Activated naive CD4-positive, alpha-beta T cell treated with anti-CD3 and anti-CD28 coated beads, Interleukin-2, amount 50 U/mL, for 24 hours (primary cell): ENCODE data around the gene SLC19A1.

Experiments used
- H3K27ac Mint-ChIP-seq: one replicate; pipeline ENCODE4 v1.8.0; 2021; ENCODE audit warnings: mild to moderate bottlenecking, mixed read lengths
- H3K27me3 Mint-ChIP-seq: one replicate; pipeline ENCODE4 v1.8.0; 2021; ENCODE audit warnings: mixed read lengths
- H3K36me3 Mint-ChIP-seq: one replicate; pipeline ENCODE4 v1.8.0; 2021; ENCODE audit warnings: mixed read lengths
- H3K4me1 Mint-ChIP-seq: one replicate; pipeline ENCODE4 v1.8.0; 2021; ENCODE audit warnings: mixed read lengths
- H3K4me3 Mint-ChIP-seq: one replicate; pipeline ENCODE4 v1.8.0; 2021; ENCODE audit warnings: mild to moderate bottlenecking, mixed read lengths
- H3K9me3 Mint-ChIP-seq: one replicate; pipeline ENCODE4 v1.8.0; 2021; ENCODE audit warnings: mixed read lengths

Gene SLC19A1

DNA sequence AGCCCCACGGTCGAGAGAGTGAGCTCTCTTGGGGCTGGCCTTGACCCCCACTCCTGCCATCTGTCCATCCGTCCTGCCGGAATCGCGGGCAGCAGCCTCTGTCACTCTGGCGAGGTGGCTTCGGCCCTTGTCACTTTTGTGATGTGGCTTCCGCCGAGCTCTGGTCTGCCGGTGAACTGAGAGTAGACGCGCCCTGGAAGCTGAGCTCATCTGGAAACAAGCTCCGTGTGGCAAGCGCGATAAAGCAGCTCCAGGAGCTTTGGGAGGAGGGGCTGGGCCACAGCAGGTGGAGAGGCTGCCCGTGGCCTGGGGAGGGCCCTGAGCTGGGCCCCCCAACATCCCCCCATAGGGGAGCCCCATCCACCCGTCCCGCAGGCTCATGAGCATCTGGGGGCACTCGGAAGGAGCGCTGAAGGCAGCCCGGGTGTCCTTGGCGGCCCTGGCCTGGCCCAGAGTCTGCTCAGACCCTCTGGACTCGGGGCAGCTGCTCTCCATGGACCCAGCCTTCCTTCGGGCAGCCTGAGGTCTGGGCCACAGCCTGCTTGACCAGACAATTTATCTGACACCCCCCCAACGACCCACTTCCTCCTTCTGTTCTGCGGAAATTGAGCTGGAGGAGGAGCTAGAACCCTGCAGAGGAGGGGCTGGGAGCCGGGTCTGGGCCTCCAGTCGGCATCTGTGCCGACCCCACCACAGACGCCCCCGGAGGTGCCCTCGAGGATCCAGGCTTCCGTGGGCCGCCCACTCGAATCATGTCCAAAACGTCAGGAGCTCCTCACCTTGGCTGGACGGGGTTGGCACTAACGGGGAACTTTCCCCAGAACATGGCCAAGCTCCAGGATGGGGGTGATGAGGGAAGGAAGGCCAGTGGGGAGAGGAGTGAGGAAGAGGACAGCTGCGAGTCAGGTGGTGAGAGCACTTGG is 59.1 kb downstream of the SLC19A1 start:
- Mint-ChIP-seq H3K27ac (peak overlapping the region; percentile 91), H3K36me3 (no peaks in the 10 kb centered on the region), H3K27me3 (no peaks in the 10 kb centered on the region), H3K4me3 (peak overlapping the region; percentile 85), H3K9me3 (no peaks in the 10 kb centered on the region), H3K4me1 (peaks cover 41% of the 10 kb centered on the region)

DNA sequence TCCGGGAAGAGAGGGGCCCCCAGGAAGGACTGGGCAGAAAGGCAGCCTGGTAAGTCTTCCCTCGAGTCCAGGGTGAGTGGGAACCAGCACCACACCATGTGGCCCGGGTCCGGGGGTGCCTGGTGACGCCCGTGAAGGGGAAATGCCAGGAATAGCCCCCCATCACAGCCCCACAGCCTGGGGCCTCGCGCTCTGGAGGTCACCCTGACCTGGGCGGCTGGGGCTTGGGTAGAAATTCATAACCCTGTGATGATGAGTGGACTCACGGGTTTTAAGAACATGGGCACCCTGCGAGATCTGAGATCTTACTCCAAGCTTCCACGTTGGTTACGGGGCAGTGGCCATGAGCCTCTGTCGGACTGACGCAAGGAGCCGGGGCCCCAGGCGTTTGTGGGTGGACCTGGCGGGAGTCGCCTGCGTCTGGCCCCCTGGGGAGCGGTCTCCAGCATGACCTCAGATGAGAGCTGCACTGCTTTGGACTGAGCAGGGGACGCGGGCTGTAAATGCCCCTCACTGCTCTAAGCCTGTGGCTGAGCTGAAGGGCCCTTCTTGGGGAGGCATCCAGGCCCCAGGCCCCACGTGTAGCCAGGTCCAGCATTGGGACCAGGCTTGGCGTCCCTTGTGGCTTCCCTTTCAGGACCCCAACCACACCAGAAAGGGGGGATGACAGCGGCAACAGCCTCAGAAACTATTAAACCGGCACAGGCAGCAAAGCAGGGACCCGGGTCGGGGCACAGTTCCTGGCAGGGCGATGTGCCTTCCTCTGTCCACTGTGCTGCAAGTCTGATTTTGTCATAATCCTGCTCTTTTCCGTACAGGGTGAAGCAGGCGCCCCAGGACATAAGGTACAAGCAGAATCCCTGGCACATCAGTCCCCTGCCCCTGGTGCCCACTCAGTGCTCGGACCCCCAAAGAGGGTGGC is 60.0 kb downstream of the SLC19A1 start:
- H3K4me3 Mint-ChIP-seq: peak overlapping the region; percentile 85
- peak overlapping the region; percentile 91 for H3K27ac Mint-ChIP-seq
- H3K36me3 Mint-ChIP-seq: no peaks in the 10 kb centered on the region
- peaks cover 45% of the 10 kb centered on the region for H3K4me1 Mint-ChIP-seq
- no peaks in the 10 kb centered on the region for H3K9me3 Mint-ChIP-seq
- no peaks in the 10 kb centered on the region for H3K27me3 Mint-ChIP-seq

DNA sequence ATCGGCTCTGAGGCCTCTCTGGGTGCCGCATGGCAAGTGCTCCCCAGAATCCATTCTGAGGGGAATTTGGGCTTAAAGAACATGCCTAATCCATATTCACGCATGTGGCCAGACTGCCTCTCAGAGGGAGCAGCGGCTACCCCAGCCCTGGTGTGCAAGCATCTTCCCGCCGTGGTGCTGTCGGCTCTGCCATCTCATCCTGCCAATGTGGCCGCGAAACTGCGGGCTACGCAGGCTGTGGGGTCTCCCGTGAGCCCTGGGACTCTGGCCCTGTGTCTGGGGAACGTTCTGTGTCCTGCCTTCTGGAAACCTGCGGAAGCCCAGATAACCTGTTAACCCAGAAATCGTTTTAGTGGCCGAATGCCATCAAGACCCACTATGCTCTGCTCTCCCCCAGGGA is 60.7 kb downstream of the SLC19A1 start:
- Mint-ChIP-seq H3K4me3 (no peak overlapping the region), H3K9me3 (no peaks in the 10 kb centered on the region), H3K4me1 (peaks cover 48% of the 10 kb centered on the region), H3K27me3 (no peaks in the 10 kb centered on the region), H3K27ac (no peak overlapping the region), H3K36me3 (no peaks in the 10 kb centered on the region)

DNA sequence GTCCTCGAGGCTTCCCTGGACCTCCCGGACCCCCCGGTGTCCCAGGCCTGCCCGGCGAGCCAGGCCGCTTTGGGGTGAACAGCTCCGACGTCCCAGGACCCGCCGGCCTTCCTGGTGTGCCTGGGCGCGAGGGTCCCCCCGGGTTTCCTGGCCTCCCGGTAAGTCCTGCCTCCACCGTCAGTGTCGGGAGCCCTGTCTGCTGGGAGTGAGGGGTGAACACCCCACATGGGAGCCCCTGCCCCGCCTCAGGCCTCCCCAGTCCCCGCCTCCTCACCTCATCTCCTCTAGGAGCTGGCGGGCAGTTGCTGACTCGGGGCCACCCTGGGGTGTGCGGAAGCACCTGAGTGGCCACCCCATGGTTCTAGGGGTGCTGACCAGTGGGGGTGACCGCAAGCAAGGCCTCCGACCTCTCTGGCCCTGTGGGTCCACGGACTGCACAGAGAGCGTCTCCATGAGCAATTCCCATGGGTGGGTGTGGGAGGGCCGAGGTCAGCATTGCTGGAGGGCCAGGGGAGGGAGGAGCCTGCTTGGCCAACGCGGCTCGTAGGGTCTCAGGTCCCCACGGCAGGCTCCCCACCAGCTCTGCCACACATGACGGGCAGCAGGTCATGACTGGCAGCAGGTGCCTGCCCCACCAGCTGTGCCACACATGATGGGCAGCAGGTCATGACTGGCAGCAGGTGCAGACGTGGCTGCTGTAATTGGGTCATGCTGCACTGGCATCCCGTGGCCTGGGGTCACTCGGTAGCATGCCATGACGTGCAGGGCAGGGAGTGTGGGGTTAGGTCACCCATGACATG is 61.3 kb downstream of the SLC19A1 start:
- Mint-ChIP-seq H3K4me1 (peaks cover 49% of the 10 kb centered on the region), H3K27me3 (no peaks in the 10 kb centered on the region), H3K36me3 (no peaks in the 10 kb centered on the region), H3K4me3 (no peak overlapping the region), H3K9me3 (no peaks in the 10 kb centered on the region), H3K27ac (no peak overlapping the region)

DNA sequence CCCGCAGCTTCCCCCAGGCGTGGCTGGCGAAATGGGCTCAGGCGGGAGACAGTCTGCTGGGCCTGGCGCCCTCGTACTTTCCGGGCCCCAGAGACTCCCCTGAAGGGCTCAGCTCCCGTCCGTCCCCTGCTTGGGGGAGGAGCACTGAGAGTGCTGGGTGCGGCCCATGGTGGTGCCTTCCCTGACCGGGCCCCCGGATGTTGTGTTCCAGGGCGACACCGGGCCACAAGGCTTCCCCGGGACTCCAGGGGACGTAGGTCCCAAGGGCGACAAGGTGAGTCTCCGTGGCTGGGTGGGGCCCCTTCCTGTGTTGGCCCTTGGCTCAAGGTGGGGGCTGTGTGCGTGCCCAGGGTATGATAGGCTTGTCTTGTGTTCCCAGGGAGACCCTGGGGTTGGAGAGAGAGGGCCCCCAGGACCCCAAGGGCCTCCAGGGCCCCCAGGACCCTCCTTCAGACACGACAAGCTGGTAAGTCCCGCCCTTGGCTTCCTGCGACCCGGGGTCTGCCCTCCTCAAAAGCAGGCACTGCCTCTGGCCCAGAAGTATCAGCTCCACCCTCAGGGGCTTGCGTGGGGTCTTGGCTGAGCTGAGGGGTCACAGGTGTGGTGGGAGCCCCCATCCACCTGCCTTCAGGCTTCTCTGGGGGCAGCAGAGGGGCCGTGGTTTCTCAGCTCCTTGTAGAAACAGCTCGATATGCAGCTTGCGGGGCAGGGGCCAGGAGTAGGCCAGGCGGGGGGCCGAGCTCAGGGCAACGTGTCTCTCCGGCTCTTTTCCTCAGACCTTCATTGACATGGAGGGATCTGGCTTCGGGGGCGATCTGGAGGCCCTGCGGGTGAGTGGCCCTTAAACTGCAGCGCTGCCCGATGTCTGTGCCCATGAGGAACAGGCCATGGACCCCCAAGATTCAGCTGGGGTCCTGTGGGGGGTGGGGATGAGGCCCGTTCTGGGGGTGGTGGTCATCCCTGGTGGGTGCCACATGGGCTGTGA is 62.3 kb downstream of the SLC19A1 start:
- H3K4me3 Mint-ChIP-seq: peak overlapping the region; percentile 89
- peak overlapping the region; percentile 98 for H3K27ac Mint-ChIP-seq
- no peaks in the 10 kb centered on the region for H3K9me3 Mint-ChIP-seq
- peaks cover 49% of the 10 kb centered on the region for H3K4me1 Mint-ChIP-seq
- H3K36me3 Mint-ChIP-seq: no peaks in the 10 kb centered on the region
- H3K27me3 Mint-ChIP-seq: no peaks in the 10 kb centered on the region

DNA sequence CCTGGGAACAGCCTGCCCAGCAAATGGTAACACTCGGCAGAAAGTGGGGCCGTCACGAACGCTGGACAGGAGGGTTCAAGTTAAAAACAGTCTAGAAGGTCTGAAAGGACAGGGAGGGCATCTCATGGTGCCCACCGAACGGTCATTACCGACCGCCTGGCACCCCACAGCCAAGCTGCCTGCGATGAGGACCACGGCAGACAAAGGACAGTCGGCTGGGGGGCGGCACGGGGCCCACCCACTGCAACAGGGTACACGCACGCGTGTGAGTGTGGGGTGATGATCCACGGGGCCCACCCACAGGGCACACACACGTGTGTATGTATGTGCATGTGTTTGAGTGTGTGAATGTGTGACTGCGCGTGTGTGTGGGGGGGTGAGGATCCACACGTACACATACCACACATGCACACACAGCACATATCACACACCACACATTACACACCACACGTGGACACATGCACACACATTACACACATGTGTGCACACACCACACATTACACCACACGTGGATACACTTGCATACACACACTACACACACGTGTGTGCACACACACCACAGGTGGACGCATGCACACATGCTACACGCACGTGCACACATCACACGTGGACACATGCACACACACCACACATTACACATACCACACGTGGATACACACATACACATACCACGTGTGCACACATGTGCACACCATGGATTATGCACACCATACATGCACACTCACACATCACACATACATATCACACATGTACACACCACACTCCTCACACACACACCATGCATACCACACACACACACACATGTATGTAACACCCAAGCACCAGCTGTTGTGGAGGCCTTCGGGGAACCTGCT is 63.2 kb downstream of the SLC19A1 start:
- Mint-ChIP-seq H3K4me3 (peak overlapping the region; percentile 89), H3K4me1 (peaks cover 47% of the 10 kb centered on the region), H3K27ac (peak overlapping the region; percentile 98), H3K36me3 (no peaks in the 10 kb centered on the region), H3K9me3 (no peaks in the 10 kb centered on the region), H3K27me3 (no peaks in the 10 kb centered on the region)

DNA sequence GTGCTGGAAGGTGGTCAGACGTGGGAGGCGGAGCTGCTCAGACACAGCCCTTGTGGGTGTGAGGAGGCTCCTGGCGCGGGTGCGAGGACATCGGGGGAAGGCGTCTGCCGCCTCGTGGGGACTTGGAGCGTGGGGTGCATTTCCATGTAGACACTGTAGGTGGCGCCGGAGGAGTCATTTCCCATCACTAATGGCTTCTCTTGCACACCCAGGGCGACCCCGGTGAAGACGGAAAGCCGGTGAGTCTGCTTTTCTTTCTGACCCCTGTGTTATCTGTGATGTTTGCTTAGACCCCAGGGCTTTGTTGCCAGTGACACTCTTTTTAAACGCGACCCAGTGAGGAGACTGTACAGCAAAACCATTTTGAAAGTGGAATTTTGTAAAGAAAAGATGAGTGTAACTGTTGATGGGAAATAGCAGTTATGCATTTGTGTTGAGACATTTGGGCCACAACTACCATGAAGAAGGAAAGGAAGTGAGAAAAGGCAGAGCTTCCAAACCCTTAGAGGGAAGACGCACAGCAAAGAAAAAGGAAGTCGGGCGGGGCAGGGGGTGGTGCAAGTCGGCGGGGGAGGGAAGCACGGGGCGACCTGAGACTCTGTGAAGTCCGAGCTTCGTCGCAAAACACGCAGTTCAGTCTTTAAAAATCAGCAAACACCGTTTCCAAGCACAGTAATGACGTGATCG is 64.0 kb downstream of the SLC19A1 start:
- Mint-ChIP-seq H3K4me3 (peak overlapping the region; percentile 89), H3K36me3 (no peaks in the 10 kb centered on the region), H3K9me3 (no peaks in the 10 kb centered on the region), H3K4me1 (peaks cover 44% of the 10 kb centered on the region), H3K27me3 (no peaks in the 10 kb centered on the region), H3K27ac (peak overlapping the region; percentile 98)

DNA sequence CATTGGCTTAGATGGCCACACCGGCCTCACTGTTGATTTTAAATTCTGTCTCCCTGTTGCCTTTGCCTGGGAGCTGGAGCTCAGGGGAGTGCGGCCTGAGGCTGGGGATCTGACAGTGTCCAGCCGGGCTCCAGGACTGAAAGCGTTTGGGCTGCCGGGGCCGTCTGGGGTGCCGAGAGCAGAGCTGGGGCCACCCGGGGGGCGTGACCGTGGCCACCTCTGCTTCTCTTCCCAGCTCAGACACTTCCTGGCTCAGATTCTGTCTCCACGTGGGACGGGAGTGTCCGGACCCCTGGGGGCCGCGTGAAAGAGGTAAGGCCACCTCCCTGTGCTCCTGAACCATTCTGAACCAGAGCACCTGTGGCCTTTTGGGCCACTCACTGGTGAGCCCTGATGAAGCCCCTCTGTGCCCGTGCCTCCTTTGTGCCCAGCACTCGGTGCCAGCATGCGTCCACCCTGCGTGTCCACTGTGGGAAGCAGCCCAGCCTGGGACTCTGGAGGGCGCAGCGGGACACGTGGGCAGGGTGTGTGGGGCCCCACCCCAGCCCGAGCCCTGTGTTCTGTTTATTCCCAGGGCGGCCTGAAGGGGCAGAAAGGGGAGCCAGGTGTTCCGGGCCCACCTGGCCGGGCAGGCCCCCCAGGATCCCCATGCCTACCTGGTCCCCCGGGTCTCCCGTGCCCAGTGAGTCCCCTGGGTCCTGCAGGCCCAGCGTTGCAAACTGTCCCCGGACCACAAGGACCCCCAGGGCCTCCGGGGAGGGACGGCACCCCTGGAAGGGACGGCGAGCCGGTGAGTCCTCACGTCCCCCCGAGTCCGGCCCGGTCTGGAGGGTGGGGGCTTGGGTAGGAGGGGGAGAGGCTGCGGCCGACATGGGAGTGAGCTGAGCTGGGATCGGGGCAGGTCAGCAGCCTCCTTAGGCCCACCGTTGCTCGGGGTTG is 64.8 kb downstream of the SLC19A1 start:
- H3K4me3 Mint-ChIP-seq: peak overlapping the region; percentile 89
- H3K36me3 Mint-ChIP-seq: no peaks in the 10 kb centered on the region
- peak overlapping the region; percentile 98 for H3K27ac Mint-ChIP-seq
- H3K4me1 Mint-ChIP-seq: peaks cover 38% of the 10 kb centered on the region
- no peaks in the 10 kb centered on the region for H3K9me3 Mint-ChIP-seq
- H3K27me3 Mint-ChIP-seq: no peaks in the 10 kb centered on the region

DNA sequence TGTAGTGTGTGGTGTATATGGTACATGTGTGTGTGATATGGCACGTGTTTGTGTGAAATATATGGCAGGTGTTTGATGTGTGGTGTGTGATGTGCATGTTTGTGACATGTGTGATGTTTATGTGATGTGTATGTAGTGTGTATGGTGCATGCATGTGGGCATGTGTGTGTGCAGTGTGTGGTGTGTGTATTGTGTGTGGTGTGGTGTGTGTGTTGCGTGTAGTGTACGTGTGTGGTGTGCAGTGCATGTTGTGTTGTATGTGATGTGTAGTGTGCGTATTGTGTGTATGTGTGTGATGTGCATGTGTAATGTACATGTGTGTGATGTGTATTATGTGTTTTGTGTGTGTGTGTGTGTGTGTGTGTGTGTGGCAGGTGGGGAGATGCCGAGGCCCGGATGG is 65.7 kb downstream of the SLC19A1 start:
- Mint-ChIP-seq H3K27ac (peak overlapping the region; percentile 83), H3K36me3 (no peaks in the 10 kb centered on the region), H3K4me3 (peak overlapping the region; percentile 2), H3K9me3 (no peaks in the 10 kb centered on the region), H3K4me1 (peaks cover 32% of the 10 kb centered on the region), H3K27me3 (no peaks in the 10 kb centered on the region)

DNA sequence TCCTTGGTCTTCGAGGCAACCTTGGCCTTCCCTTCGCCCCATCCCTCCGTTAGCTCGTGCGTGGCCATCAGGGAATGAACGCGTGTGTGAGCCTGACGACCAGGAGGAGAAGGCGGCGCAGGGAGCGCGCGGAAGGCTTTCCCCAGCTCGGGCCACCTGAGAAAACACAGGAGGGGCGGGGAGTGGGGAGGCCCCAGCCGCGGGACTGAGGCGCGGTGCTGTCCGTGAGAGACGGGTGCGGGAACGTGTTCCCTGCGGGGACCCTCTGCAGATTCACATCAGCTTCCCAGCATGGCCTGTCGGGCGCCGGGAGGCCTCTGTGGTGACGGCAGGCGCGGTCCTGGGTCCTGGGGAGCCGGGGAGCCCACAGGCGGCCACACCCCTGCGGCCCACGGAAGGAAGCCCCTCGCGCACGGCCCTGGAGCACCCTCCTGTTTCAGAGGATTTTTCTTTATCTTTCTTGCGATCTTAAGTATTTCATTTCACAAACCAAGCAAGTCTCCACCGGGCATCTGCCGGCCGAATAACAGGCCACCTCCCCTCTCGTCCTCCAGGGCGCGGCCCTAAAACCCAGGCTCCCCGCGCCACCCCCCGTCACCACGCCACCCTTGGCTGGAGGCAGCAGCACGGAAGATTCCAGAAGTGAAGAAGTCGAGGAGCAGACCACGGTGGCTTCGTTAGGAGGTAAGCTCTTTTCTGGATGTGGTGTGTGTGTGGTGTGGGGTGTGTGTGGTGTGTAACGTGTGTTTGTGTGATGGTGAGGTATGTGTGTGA is 66.3 kb downstream of the SLC19A1 start:
- Mint-ChIP-seq H3K27me3 (no peaks in the 10 kb centered on the region), H3K4me1 (peaks cover 37% of the 10 kb centered on the region), H3K36me3 (no peaks in the 10 kb centered on the region), H3K27ac (peak overlapping the region; percentile 83), H3K9me3 (no peaks in the 10 kb centered on the region), H3K4me3 (peak overlapping the region; percentile 2)

DNA sequence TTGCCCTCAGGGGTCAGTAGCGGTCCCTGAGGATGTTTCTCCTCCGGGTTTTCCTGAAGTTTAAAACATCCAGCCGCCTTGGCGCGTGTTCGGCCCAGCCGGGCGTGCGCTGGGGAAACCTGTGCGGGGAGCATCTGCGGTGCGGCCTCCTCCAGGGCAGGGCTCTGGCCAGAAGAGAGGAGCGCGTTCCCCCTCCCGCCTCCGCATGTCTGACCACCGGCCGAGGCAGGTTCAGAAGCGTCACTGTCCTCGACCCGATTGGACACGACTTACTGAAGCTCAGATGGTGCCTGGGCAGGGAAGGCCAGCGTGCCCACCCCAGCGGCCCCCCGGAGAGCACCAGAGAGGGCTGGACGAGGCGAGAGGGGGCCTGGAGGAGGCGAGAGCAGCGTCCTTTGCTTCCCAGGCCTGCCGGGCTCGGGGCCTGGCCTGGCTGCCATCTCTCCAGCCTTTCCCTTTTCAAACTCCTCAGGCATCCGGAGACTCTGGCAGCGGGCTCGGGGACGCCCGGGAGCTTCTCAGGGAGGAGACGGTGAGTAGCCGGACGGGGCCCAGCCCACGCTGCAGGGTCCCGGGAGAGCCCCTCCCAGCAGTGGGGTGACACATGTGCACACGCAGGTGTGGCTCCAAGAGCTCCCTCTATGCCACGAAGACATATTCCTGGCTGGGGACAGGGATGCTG is 67.1 kb downstream of the SLC19A1 start:
- H3K4me1 Mint-ChIP-seq: peaks cover 43% of the 10 kb centered on the region
- H3K36me3 Mint-ChIP-seq: no peaks in the 10 kb centered on the region
- H3K27me3 Mint-ChIP-seq: no peaks in the 10 kb centered on the region
- H3K4me3 Mint-ChIP-seq: no peak overlapping the region
- no peak overlapping the region for H3K27ac Mint-ChIP-seq
- H3K9me3 Mint-ChIP-seq: no peaks in the 10 kb centered on the region
